Measurements from ENCODE around the gene KCNB1.

Gene KCNB1

DNA sequence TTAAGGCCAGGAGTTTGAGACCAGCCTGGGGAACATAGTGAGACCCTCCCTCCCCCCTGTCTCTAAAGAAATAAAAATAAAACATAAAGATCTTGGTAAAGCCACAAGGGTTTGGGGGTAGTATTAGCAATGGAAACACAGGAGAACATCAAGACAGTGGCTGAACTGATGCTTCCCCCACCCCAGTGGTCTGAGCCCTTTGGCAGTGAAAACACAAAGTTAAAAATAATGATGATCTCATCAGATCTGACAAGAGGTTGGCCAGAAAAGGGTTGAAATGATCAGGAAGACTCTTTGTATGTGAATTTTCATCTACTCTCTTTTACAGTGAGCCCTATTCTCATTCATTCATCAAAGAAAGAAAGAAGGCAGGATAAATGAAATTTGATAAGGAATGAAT is 93.7 kb downstream of the KCNB1 start:
- no peak for DNase-seq (ENCODE audit: low read depth, low spot score)

DNA sequence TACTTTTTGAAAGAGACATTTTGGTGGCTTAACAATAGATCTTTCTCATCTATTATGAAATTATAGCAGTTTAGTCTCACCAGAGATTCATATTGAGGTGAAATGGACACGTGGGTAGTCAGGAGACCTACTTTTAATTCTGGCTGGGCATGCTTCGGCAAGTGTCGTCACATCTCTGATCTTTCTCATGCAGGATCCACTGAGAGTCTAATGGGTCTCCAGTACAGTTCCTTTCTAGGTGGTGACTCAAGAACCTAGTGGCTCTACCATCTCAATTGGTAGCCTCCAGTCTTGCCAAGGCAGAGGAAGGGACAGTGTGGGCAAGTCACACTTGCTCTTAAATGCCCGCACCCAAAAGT is 94.9 kb downstream of the KCNB1 start:
- no peak for DNase-seq (ENCODE audit: low read depth, low spot score)

DNA sequence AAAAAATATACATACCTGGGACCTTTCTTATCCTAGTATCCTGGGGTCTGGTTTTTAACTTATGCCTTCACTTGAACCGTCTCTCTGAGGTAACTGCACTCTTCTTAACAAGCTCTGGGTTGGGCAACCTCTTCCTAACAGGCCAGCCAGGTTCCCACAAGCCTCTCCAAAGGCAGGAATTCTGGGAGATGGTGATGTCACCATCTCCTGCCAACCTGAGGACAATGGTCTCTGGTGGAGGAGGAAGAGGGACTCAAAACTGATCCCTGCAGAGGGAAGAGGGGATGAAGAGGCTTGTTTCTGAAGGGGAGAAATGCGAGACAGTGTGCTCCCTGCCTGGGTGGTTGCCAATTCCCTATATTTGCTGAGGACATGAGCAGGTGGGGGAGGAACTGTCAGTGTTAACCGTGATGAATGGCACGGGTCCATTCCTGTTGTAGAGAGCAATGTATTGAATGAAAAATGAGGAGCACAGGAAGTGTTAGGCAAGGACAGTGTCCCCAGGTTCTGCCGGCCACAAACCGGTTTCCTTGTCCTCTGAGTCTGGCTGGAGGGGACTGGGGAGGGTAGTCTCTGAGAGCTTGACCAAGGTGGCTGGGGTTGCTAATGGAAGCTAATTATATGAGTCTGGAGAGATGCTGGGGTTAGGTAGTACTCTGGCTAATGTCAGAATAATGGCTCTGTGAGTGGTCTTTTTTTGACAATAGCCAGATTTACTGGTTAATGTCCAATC is 95.5 kb downstream of the KCNB1 start:
- no peak for DNase-seq (ENCODE audit: low read depth, low spot score)

DNA sequence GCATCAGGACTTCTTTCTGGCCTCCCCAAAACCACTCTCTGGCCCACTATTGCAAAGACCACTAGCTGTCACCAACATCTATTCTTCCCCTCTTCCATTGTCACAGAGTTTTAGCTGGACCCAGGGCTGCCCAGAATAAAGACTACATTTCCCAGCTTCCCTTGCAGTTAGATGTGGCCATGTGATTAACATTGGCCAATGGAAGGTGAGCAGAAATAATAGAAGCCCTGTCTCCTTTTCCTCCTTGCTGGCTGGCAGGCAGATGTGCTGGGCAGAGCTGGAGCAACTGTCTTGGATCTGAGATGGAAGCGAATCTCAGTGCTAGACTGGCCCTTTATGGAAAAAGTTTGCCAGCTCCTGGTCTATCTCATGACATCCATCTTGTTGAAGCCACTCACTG is 97.0 kb downstream of the KCNB1 start:
- DNase-seq (ENCODE audit: low read depth, low spot score): peak; percentile 38

DNA sequence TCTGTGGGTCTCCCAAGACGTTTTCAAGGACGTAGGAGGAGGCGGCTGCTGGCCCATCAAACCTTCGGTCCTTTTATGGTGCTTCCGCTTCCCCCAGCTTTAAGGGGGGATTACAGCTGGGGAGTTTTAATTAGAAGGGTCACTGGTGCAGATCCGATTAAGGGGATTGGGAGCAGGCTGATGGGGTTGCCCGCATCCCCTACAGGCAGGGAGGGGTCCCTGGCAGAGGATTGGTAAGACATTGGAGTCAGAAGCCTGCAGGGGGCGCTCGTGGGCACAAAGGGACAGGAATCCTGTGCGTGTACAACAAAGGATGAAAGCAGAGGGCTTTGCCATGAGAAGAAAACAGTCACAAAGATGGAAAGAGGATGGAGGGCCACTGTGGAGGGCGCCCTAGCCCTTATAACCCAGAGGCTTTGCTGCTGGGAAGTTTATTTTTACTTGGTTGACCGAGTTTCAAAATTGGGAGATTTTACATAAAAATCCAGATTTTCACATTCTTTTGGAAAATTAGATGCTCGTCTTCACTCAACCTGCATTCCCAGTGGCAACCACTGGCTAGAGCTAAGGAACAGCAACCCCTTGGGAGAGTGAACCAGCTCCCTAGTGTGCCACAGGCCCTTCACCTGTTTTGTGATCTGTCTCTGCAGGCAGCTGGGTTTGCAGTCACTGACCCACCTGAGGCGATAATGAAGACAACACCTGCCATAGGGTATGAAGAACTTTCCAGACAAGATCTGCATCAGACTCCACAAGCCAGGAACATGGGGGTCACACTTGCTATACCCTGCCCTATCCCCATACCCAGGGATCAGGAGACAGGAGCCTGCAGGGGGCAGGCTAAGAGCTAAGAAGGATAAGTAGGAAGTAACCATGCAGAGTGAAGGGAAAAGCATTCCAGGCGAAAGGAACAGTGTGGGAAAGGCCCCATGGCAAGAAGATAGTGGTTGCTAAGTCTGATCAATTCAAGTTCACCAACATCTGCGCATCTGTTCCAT is 97.7 kb downstream of the KCNB1 start:
- peak; percentile 67 for DNase-seq (ENCODE audit: low read depth, low spot score)

DNA sequence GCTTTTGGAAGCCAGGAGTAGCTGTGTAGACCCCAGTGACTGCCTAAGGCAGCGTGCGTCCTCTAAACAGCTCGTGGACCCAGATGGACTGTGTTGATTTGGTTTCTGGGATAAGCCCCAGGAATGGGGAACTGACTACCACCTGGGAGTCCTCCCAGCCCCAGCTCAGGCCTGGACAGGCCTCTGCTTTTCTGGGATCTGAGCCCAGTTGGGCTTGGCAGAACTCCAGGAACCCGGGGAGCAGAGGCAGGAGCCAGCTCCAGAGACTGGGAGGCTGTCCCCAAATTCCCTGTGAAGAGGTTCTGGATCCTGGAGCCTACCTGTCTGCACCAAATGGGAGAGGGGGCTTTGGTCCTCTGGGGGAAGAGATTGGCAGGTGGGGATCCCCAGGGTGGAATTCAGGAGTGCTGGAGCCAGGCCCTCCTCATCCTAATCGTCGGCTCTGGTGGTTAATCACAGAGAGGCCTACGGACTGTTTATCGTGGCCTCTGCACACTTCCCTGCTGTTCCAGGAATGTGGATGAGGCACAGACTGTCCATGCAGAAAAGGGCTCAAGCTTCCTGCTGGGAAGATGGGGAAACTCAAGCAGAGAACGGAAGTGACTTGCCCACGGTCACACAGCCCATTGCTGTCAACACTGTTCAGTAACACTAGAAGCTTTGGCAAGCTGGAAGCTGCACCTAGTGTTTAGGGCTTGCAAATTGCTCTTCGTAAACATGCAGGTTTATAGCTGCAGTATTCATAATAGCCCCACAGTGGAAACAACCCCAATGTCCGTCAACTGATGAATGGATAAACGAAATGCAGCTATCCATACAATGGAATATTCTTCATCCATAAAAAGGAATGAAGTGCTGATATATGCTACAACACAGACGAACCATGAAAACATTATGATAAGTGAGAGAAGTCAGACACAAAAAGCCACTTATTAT is 100.6 kb downstream of the KCNB1 start:
- DNase-seq (ENCODE audit: low read depth, low spot score): no peak

DNA sequence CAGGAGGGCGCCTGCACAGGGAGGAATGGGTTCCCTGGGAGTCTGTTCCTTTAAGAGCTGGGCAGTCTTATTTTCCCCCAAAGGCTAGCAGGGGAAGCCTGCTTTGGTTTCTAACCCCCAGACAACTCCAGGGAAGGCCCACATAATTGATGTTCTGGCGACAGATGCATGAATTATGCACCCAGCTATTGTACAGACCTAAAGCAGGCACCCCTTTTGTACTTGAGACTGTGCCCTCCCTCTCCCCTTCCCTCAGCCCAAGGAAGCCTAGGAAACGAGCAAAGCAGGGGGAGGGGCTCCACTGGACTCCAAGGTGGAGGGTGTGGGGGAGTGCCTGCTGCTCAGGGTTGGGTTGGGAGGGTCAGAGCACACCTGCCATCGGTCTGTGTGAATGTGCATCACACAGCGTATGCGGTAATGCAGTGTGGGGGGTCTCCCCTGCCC is 102.1 kb downstream of the KCNB1 start:
- no peak for DNase-seq (ENCODE audit: low read depth, low spot score)

DNA sequence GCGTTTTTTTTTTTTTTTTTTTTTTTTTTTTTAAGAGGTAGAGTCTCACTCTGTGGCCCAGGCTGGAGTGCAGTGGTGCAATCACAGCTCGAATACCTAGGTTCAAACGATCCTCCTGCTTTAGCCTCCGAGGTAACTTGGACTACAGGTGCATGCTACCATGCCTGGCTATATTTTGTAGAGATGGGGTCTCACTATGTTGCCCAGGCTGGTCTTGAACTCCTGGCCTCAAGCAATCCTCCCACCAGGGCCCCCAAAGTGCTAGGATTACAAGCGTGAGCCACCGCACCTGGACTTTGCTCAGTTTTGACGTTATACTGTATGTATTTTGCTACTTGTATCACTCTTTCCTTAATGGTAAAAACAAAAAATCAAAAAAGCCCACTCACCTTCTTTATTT is 103.1 kb downstream of the KCNB1 start:
- no peak for DNase-seq (ENCODE audit: low read depth, low spot score)

DNA sequence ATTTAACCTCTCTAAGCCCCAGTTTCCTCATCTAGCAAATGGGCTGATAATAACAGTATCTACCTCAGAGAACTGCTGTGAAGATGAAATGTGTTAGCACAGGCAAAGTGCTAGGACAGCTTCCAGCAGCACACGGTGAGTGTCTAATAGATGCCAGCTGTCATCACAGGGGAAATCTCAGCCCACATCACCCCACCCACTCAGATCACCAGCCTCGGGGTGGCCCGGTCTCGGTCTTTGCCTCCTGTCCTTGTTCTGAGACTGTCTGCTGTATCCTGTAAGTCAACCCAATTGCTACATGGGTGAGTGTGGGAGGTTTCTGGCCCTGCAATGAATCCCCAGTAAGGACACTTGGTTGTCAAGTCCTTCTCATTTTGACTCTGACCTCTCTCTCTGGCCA is 105.1 kb downstream of the KCNB1 start:
- no peak for DNase-seq (ENCODE audit: low read depth, low spot score)

DNA sequence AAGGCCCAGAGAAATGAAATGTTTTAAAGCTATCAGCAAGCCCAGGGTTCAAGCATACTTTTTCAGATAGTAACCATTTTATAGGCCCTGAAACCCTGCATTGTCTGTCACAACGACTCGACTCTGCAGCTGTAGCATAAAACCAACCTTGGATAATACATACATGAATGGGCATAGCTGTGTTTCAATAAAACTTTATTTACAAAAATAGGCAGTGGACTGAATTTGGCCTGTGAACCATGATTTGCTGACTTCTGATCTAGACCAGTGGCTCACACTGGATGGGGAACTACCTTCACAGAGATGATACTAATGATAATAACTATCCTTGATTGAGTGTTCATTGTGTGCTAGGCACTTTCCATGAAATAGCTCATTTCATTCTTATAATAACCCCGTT is 107.3 kb downstream of the KCNB1 start:
- no peak for DNase-seq (ENCODE audit: low read depth, low spot score)

DNA sequence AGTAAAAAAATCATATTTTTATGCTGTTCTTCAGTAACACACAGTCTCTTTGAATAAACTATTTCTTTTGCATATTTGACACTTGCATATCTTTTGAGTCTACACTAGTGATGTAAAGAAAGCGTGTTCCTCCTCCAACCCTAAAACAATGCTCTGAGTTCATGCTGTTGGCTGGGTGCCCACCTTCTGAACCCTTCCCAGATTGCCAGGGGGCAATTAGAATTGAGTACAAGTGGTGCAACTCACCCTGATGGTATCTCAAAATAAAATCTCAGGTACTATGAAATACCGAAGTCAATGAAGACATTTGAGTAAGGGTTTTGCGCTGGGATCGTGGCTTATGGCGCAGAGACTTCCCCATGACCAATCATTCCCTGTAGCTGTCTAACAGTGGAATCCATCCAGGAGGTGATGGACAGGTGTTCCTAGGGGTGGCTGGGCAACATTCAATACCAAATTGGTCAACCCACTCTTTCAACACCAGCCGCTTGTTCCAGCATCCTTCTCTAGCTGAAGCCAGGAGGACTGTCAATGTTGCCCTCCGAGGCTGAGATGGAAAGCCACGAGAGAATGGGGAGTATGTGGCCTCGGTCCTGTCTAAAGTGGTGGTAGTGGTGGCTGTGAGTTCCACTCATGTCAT is 110.3 kb downstream of the KCNB1 start:
- DNase-seq (ENCODE audit: low read depth, low spot score): no peak

DNA sequence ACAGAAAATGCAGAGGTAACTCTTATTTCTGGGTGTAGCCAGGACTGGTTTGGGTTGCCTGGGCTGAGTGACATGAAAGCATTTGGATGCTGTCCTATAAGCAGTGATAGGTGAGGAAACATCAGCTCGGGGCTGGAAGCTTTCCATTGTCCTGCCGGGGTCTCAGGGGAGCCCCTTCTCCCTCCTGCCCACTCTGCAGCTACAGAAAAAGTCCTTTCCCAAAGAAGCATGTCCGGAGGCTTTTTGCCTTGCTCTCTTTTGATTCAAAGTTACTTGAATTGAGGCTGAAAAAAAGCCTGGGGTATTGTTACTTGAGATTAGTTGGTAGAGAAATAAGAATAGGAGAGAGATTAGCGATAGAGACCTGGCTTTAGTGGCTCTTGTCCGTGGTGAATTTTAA is 113.9 kb downstream of the KCNB1 start:
- DNase-seq (ENCODE audit: low read depth, low spot score): no peak

DNA sequence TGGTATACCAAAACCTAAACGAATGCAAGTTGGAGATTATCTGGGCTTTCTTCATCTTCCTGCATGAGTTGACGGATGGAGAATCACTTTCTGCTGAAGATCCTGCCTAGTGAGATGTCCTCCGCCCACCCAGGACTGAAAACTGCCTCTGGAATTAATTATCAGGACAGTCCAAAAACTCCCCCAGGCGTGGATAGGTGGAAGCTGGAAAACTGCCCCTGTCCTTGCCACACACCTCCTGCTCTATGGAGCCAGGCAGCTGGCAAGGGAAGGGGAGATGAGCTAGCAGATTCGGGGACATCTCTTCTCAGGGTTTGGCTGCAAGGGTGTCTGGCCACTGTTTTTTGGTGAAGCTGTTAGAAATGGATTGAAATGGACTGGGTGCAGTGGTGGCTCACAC is 115.4 kb downstream of the KCNB1 start:
- no peak for DNase-seq (ENCODE audit: low read depth, low spot score)

DNA sequence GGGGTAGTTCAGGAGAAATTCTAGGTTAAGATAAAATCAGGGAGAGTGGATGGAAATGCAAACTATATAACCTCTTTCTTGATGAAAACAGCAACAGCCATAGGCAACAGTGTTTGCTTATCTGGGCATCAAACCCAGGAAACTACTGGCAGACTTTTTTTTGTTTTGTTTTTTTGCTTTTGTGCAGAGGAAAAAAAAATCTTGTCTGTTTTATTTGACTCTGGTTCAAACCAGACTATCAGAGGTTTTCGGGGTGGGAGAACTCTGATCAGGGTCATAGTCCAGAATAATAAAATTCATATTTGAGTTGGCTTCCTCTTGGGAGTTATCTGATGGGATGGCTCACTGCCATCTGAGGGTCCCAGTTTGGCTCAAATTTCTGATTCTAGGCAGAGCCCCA is 115.8 kb downstream of the KCNB1 start:
- no peak for DNase-seq (ENCODE audit: low read depth, low spot score)

DNA sequence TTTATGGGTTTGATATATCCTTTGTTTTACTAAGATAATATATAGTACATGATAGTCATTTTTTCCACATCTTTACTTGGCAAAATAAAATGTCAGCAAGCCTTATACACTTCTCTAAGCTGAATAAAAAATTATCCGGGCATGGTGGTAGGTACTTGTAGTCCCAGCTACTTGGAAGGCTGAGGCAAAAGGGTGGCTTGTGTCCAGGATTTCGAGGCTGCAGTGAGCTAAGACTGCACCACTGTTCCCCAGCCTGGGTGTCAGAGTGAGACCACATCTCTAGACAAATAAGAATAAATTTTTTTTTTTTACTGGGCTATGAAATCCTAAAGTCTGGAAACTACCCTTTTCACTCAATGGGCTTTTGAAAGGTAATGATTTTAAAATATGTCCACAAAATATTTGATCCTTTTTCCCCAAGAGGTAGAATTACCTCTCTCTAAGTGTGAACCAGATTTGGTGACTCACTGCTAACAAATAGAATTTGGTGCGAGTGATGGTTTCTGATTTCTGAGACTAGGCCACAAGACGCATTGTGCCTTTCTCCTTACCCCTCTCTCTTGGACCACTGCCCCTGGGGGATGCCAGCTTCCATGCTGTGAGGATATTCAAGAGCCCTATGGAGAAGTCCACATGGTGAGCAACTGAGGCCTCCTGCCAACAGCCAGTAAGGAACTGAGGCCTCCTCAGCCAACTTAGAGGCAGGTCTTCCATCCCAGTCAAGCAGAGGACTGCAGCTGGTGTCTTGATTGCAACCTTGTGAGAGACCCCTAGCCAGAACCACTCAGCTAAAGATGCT is 120.4 kb downstream of the KCNB1 start:
- DNase-seq (ENCODE audit: low read depth, low spot score): no peak

DNA sequence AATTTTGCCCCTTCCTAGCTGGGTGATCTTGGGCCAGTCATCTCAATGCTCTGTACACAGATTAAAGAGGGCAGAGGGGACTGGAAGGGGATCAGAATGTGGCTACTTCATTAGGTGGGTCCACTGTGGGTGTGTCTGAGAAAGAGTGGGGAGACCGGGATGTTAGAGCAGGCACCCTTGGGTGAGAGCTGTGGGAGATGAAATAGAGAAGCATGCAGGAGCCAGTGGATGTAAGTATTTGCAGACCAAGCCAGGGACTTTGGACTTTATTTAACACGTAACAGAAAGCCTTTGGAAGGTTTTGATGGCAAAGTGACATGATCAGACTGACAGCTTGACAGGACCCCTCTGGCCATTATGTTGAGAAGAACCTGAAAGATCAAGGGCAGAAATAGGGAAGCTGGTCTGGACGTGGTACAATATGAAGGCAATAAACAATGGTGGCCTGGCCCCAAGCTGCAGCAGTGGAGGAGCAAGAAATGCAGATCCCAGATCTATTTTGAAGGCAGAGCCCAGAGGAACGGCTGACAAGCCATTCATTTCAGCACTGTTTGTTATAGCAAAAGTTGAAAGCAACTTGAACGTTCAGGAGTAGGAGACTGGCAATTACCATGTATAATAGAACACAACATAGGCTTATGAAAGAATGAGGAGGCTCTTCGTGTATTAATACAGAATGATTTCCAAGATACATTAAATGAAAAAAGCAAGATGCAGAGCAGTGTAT is 122.1 kb downstream of the KCNB1 start:
- no peak for DNase-seq (ENCODE audit: low read depth, low spot score)

DNA sequence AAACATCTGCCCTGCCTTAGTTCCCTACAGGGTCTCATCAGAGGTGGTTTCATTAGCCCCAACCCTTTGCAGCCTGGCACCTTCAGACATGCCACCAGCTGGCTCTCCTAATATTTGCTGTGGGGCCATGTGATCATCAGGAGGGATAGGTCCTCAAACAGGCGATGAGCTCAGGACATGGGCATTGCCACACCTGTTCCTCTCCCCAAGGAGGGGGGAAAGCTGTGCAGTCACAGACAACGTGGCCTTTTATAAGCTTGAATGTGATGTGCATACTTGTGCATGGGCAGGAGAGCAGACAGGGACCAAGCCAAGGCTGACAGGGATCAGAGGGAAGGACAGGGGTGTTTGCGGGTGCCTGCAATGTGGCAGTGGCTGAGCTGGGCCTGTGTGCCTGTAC is 125.8 kb downstream of the KCNB1 start:
- no peak for DNase-seq (ENCODE audit: low read depth, low spot score)

DNA sequence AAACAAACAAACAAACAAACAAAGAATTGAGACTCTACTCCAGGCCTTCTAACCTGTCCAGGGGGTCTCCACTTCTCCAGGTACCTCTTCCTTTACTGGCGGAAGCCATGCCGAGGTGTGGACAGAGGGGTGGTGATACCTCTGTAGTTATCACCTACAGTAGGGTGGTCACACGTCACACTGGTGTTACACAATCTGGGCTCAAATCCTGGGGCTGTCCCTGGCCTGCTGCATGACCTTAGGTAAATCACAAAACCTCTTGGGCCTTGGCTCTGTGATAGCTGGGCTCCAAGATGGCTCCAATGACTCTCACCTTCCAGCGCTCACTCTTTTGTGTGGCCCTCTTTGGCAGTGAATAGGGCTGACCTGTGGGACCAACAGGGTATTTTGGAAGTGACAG is 127.8 kb downstream of the KCNB1 start:
- no peak for DNase-seq (ENCODE audit: low read depth, low spot score)

DNA sequence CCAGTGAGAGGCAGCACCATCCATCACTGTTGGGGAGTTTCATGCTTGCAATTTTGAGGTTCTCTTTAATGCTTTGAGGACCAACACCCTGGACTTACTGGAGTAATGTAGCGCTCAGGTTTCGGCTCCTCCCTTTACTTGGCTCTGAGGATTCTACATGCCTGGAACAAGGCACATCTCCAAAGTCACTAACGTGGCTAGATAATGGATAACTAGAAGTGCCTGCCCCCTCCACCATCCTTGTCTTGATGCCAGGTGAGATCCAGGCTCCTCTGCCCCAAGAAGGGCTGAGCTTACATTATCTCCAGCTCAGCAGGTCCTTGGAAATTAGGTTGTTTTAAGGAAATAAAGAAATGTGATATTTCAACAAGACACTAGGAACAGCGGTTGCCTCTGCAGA is 129.1 kb downstream of the KCNB1 start:
- DNase-seq (ENCODE audit: low read depth, low spot score): no peak

DNA sequence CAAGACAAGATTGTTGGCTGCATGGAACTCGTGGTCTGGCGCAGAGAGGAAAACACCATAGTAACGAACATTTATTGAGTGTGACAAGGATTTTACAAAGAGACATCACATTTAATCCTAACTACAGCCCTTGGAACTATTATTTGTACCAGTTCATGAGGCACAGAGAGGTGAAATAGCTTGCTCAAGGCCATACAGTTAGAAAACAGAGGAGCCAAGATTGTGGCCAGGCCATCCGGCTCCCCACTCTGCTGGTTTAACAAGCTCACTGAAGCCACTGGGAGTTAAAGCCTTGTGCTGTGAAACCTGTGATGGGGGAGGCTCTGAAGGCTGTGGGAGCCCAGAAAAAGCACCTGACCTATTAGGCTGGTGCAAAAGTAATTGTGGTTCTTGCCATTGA is 129.7 kb downstream of the KCNB1 start:
- DNase-seq (ENCODE audit: low read depth, low spot score): no peak
